SKM-1 treated with dmso at 0.1 percent for 144 hours (cell line): ENCODE data around the gene TTC28.
"Not testable (repeated sequence)": the region's sequence is repeated elsewhere in the genome, so short reads cannot be mapped to it uniquely, and the experiment has no call there.

ENCODE experiments used
- DNase-seq: peaks from one replicate; lab custom pipeline; 2025; ENCODE audit not compliant: unreplicated experiment; lab: John Stamatoyannopoulos, UW

The TTC28 gene

GRCh38 chr22:28679611-28680287 lies at the start of gene TTC28:
TTC28 (minus strand) TSS chr22:28679840; CDS start chr22:28679723, 117 bp downstream.
- DNase-seq: not testable (repeated sequence)

GRCh38 chr22:28728621-28729313 lies 49.1 kb upstream of the TTC28 start:
- no peak for DNase-seq

GRCh38 chr22:28728002-28728401 lies 48.4 kb upstream of the TTC28 start:
- DNase-seq: no peak

- no peak for DNase-seq
Observed at GRCh38 chr22:28718044-28718443, 38.4 kb upstream of the TTC28 start.

GRCh38 chr22:28716686-28717085 lies 37.0 kb upstream of the TTC28 start:
- no peak for DNase-seq

GRCh38 chr22:28715611-28716010 lies 36.0 kb upstream of the TTC28 start:
- no peak for DNase-seq

GRCh38 chr22:28714043-28714628 lies 34.5 kb upstream of the TTC28 start:
- DNase-seq: no peak

- DNase-seq: no peak
Observed at GRCh38 chr22:28711820-28712777, 32.5 kb upstream of the TTC28 start.

- no peak for DNase-seq
Observed at GRCh38 chr22:28711341-28711740, 31.7 kb upstream of the TTC28 start.

- no peak for DNase-seq
Observed at GRCh38 chr22:28710576-28711191, 31.0 kb upstream of the TTC28 start.

GRCh38 chr22:28710107-28710506 lies 30.5 kb upstream of the TTC28 start:
- DNase-seq: no peak

GRCh38 chr22:28706845-28707244 lies 27.2 kb upstream of the TTC28 start:
- no peak for DNase-seq

GRCh38 chr22:28703436-28703835 lies 23.8 kb upstream of the TTC28 start:
- DNase-seq: no peak

- no peak for DNase-seq
Observed at GRCh38 chr22:28702891-28703290, 23.3 kb upstream of the TTC28 start.

GRCh38 chr22:28693041-28693760 lies 13.6 kb upstream of the TTC28 start:
- not testable (repeated sequence) for DNase-seq

GRCh38 chr22:28689796-28690195 lies 10.2 kb upstream of the TTC28 start:
- DNase-seq: not testable (repeated sequence)

GRCh38 chr22:28682966-28683365 lies 3.3 kb upstream of the TTC28 start:
- not testable (repeated sequence) for DNase-seq

GRCh38 chr22:28680813-28681490 lies 1.3 kb upstream of the TTC28 start:
- DNase-seq: not testable (repeated sequence)
